Measurements from ENCODE around the gene TMEM151B.

DNA sequence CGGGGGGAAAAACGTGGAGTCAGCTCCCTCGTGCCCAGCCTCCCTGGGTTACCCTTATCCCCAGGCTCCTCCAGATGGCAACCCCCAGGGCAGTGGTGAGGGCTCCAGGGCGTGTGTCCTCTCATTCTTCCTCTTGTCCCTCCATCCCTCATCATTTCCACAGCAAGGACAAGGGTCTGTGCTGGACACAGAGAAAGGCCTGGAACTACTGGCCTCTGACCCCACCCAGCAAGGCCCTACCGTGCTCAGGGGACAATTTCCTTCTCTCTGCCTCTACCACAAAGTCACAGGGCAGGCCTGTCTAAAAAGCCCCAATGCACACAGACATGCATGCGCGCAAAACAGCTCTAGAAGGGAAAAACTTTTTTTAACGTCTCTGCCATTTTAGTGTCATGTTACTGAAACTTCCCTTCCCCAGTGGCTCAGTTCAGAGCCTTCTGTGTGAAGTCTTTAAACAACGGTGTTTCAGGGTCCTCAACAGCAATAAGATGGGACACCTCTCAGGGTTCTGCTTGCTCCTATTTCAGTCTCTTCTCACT lies 11.9 kb upstream of the TMEM151B start:
- TF ChIP-seq, protein P1, sequence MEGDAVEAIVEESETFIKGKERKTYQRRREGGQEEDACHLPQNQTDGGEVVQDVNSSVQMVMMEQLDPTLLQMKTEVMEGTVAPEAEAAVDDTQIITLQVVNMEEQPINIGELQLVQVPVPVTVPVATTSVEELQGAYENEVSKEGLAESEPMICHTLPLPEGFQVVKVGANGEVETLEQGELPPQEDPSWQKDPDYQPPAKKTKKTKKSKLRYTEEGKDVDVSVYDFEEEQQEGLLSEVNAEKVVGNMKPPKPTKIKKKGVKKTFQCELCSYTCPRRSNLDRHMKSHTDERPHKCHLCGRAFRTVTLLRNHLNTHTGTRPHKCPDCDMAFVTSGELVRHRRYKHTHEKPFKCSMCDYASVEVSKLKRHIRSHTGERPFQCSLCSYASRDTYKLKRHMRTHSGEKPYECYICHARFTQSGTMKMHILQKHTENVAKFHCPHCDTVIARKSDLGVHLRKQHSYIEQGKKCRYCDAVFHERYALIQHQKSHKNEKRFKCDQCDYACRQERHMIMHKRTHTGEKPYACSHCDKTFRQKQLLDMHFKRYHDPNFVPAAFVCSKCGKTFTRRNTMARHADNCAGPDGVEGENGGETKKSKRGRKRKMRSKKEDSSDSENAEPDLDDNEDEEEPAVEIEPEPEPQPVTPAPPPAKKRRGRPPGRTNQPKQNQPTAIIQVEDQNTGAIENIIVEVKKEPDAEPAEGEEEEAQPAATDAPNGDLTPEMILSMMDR (IDR thresholded peaks at IDR 0.05) = no peak
- no peak for TF ChIP-seq POLR2A (IDR thresholded peaks at IDR 0.05)
